Esophagus squamous epithelium (tissue), 5 donors: Measurements from ENCODE around the gene NNT. TPM values are rescaled to one million over a fixed set of nuclear protein-coding genes. Genes with fewer than 3 reads are reported as not detected.

Source experiments
- DNase-seq: peaks from one replicate; lab custom pipeline; 2025; lab: John Stamatoyannopoulos, UW
- H3K27ac ChIP-seq, 4 donors: fragments of 200-600 bp; sonication (generic); one replicate each; pipeline ENCODE4 v1.5.1; 2016 to 2019; ENCODE audit warnings: mild to moderate bottlenecking in 1 of 4
- H3K27me3 ChIP-seq, 4 donors: fragments of 200-600 bp; sonication (generic); 1 replicate in 3 of 4; 2 replicates in 1 of 4; pipeline versions ENCODE4 v1.5.1 to v1.6.0; 2017 to 2021; ENCODE audit warnings: antibody characterized with exemption in 1 of 4
- H3K36me3 ChIP-seq, 3 donors: fragments of 200-600 bp; sonication (generic); one replicate each; pipeline ENCODE4 v1.5.1; 2016 to 2019
- H3K4me1 ChIP-seq, 3 donors: fragments of 200-600 bp; sonication (generic); one replicate each; pipeline ENCODE4 v1.5.1; 2017 to 2019
- H3K4me3 ChIP-seq, 4 donors: fragments of 200-600 bp; sonication (generic); 1 replicate in 3 of 4; 2 replicates in 1 of 4; pipeline ENCODE4 v1.5.1; 2016 to 2019; ENCODE audit warnings: mild to moderate bottlenecking in 2 of 4, moderate library complexity in 1 of 4
- H3K9me3 ChIP-seq, 3 donors: fragments of 200-600 bp; sonication (generic); one replicate each; pipeline ENCODE4 v1.5.1; 2016 to 2019
- CTCF ChIP-seq, 6 experiments: fragments of 450-650 bp in 4 of 6; fragments of 200-600 bp in 2 of 6; sonication (generic) in 2 of 6; IDR thresholded peaks; one replicate each; pipeline ENCODE4 v1.5.1; 2016 to 2019; ENCODE audit warnings: antibody characterized with exemption in 6 of 6, mild to moderate bottlenecking in 4 of 6, moderate library complexity in 4 of 6
- POLR2A ChIP-seq, 4 donors: fragments of 450-650 bp; IDR thresholded peaks; one replicate each; pipeline ENCODE4 v1.6.1; 2017; ENCODE audit warnings: antibody characterized with exemption in 4 of 4, mild to moderate bottlenecking in 4 of 4, moderate library complexity in 3 of 4
- WGBS, 2 donors: methylation state at CpG; one replicate each; pipeline ENCODE4 v1.1.5; 2018; 5-methylcytosine and 5-hydroxymethylcytosine counted together
- intact Hi-C: fragments of 100-400 bp; cut with DNase I; formaldehyde crosslinking; loops from one replicate; pipeline ENCODE4 v1.15.0; 2022
- total RNA-seq, 4 donors: library from RNA; depleted of rRNA; stranded (reverse); fragments of >200 nt; gene quantifications; one replicate each; pipeline ENCODE4 v1.1.0, GENCODE V29; 2016
- donor health status: DM: yes; HTN: yes; CAD: no.

NNT gene
- total RNA-seq, 4 donors from 2014 or later, result 16.0 to 35.1 (median 29.1) TPM

GRCh38 chr5:43583724-43584123 is 19.3 kb upstream of the NNT start:
- no peaks in the 10 kb centered on the region for H3K36me3 ChIP-seq
- DNase-seq, result no peak
- no peaks in the 10 kb centered on the region for H3K27me3 ChIP-seq
- TF ChIP-seq POLR2A (IDR thresholded peaks at IDR 0.05) (no peak), CTCF (IDR thresholded peaks at IDR 0.05) (no peak)
- intact Hi-C loops, result no loop called here
- no peaks in the 10 kb centered on the region for H3K4me1 ChIP-seq
- H3K4me3 ChIP-seq, result no peak overlapping the region
- H3K27ac ChIP-seq, result no peak overlapping the region
- H3K9me3 ChIP-seq, result no peaks in the 10 kb centered on the region

- Histone ChIP-seq H3K36me3 (no peaks in the 10 kb centered on the region), H3K9me3 (no peaks in the 10 kb centered on the region), H3K27ac (no peak overlapping the region), H3K27me3 (no peaks in the 10 kb centered on the region), H3K4me1 (no peaks in the 10 kb centered on the region), H3K4me3 (no peak overlapping the region)
- intact Hi-C loops, result no loop called here
- WGBS, 2 donors, result 83 to 88% methylated on average over 1 of the region's 1 CpG
- no peak for DNase-seq
- no peak for TF ChIP-seq CTCF (IDR thresholded peaks at IDR 0.05)
- no peak for TF ChIP-seq POLR2A (IDR thresholded peaks at IDR 0.05)
Observed at GRCh38 chr5:43584166-43584699, 18.7 kb upstream of the NNT start.

GRCh38 chr5:43588842-43589241 is 14.1 kb upstream of the NNT start:
- no peak for DNase-seq
- Histone ChIP-seq H3K4me1 (no peaks in the 10 kb centered on the region), H3K36me3 (no peaks in the 10 kb centered on the region), H3K27ac (no peak overlapping the region), H3K27me3 (no peaks in the 10 kb centered on the region), H3K4me3 (no peak overlapping the region), H3K9me3 (no peaks in the 10 kb centered on the region)
- 50 to 57% methylated on average over 1 of the region's 1 CpG for WGBS, 2 donors
- intact Hi-C loops, result no loop called here
- TF ChIP-seq CTCF (IDR thresholded peaks at IDR 0.05), result no peak
- TF ChIP-seq POLR2A (IDR thresholded peaks at IDR 0.05), result no peak

GRCh38 chr5:43589310-43589709 is 13.7 kb upstream of the NNT start:
- Histone ChIP-seq H3K27me3 (no peaks in the 10 kb centered on the region), H3K9me3 (no peaks in the 10 kb centered on the region), H3K4me1 (no peaks in the 10 kb centered on the region), H3K27ac (no peak overlapping the region), H3K4me3 (no peak overlapping the region), H3K36me3 (no peaks in the 10 kb centered on the region)
- WGBS, 2 donors, result 90 to 94% methylated on average over 1 of the region's 1 CpG
- DNase-seq, result no peak
- intact Hi-C loops, result no loop called here
- TF ChIP-seq CTCF (IDR thresholded peaks at IDR 0.05), result no peak
- no peak for TF ChIP-seq POLR2A (IDR thresholded peaks at IDR 0.05)

GRCh38 chr5:43590700-43591099 is 12.3 kb upstream of the NNT start:
- Histone ChIP-seq H3K9me3 (no peaks in the 10 kb centered on the region), H3K27me3 (no peaks in the 10 kb centered on the region), H3K4me1 (no peaks in the 10 kb centered on the region), H3K36me3 (no peaks in the 10 kb centered on the region), H3K4me3 (no peak overlapping the region), H3K27ac (no peak overlapping the region)
- intact Hi-C loops, result no loop called here
- DNase-seq, result no peak
- no peak for TF ChIP-seq CTCF (IDR thresholded peaks at IDR 0.05)
- TF ChIP-seq POLR2A (IDR thresholded peaks at IDR 0.05), result no peak
